NCI-H446 treated with DMSO at 0.1 percent for 48 hours (cell line): ENCODE measurements around the gene ZFAND4.
"Not testable (repeated sequence)": the region's sequence is repeated elsewhere in the genome, so short reads cannot be mapped to it uniquely, and the experiment has no call there.

Source experiments
- DNase-seq: peaks from one replicate; lab custom pipeline; 2025; lab: John Stamatoyannopoulos, UW

The ZFAND4 gene

GRCh38 chr10:45589868-45590267, 82.7 kb downstream of the ZFAND4 start:
- no peak for DNase-seq

- no peak for DNase-seq
Observed at GRCh38 chr10:45589009-45589408, 83.6 kb downstream of the ZFAND4 start.

- no peak for DNase-seq
Observed at GRCh38 chr10:45586028-45586824, 86.3 kb downstream of the ZFAND4 start.

GRCh38 chr10:45585131-45585530, 87.4 kb downstream of the ZFAND4 start:
- DNase-seq: no peak

- no peak for DNase-seq
Observed at GRCh38 chr10:45582386-45582781, 90.2 kb downstream of the ZFAND4 start.

- no peak for DNase-seq
Observed at GRCh38 chr10:45581582-45582385, 90.8 kb downstream of the ZFAND4 start.

GRCh38 chr10:45581216-45581549, 91.4 kb downstream of the ZFAND4 start:
- DNase-seq: no peak

GRCh38 chr10:45580371-45581215, 92.0 kb downstream of the ZFAND4 start:
- DNase-seq: no peak

GRCh38 chr10:45578384-45578971, 94.1 kb downstream of the ZFAND4 start:
- DNase-seq: no peak

GRCh38 chr10:45575966-45576597, 96.5 kb downstream of the ZFAND4 start:
- DNase-seq: no peak

GRCh38 chr10:45575032-45575761, 97.4 kb downstream of the ZFAND4 start:
- DNase-seq: not testable (repeated sequence)

GRCh38 chr10:45569471-45569870, 103.1 kb downstream of the ZFAND4 start:
- DNase-seq: no peak

GRCh38 chr10:45566415-45566814, 106.2 kb downstream of the ZFAND4 start:
- no peak for DNase-seq
